Spleen (tissue), 11 donors: Measurements from ENCODE around the gene OPTN. TPM values are rescaled to one million over a fixed set of nuclear protein-coding genes. Genes with fewer than 3 reads are reported as not detected.

Source experiments
- DNase-seq: peaks from one replicate; pipeline ENCODE4 v3.0.0-alpha.2; 2020
- H3K27ac ChIP-seq, 8 donors: fragments of 200-600 bp; sonication (generic) in 7 of 8; 1 replicate in 4 of 8; 2 replicates in 4 of 8; pipeline versions ENCODE4 v1.5.0 to v1.8.0; 2016 to 2021; ENCODE audit warnings: inconsistent platforms in 4 of 8, mild to moderate bottlenecking in 4 of 8, moderate library complexity in 1 of 8
- H3K27me3 ChIP-seq, 7 donors: fragments of 200-600 bp; sonication (generic) in 6 of 7; replicated peaks in 1 of 7; 1 replicate in 4 of 7; 2 replicates in 3 of 7; pipeline versions ENCODE4 v1.5.0 to v1.8.0; 2016 to 2021; ENCODE audit warnings: inconsistent platforms in 3 of 7, mild to moderate bottlenecking in 1 of 7
- H3K36me3 ChIP-seq, 6 donors: fragments of 200-600 bp; sonication (generic) in 5 of 6; 1 replicate in 4 of 6; 2 replicates in 2 of 6; pipeline versions ENCODE4 v1.5.0 to v1.8.0; 2016 to 2021; ENCODE audit warnings: inconsistent platforms in 2 of 6
- H3K4me1 ChIP-seq, 6 donors: fragments of 200-600 bp; sonication (generic) in 5 of 6; 1 replicate in 3 of 6; 2 replicates in 3 of 6; pipeline versions ENCODE4 v1.5.0 to v1.8.0; 2016 to 2021; ENCODE audit warnings: inconsistent platforms in 3 of 6
- H3K4me3 ChIP-seq, 8 donors: fragments of 200-600 bp; sonication (generic) in 7 of 8; 1 replicate in 4 of 8; 2 replicates in 4 of 8; pipeline versions ENCODE4 v1.5.0 to v1.8.0; 2016 to 2021; ENCODE audit warnings: inconsistent platforms in 4 of 8, mild to moderate bottlenecking in 4 of 8, moderate library complexity in 2 of 8
- H3K9me3 ChIP-seq, 8 donors: fragments of 200-600 bp; sonication (generic) in 7 of 8; 1 replicate in 4 of 8; 2 replicates in 4 of 8; pipeline versions ENCODE4 v1.5.0 to v1.8.0; 2016 to 2021; ENCODE audit warnings: inconsistent platforms in 4 of 8
- POLR2A ChIP-seq, 3 donors: fragments of 450-650 bp; IDR thresholded peaks; one replicate each; pipeline ENCODE4 v1.5.1; 2017; ENCODE audit warnings: antibody characterized with exemption in 3 of 3, mild to moderate bottlenecking in 1 of 3
- POLR2AphosphoS5 ChIP-seq, 3 donors: sonication (generic); formaldehyde crosslinking; IDR thresholded peaks; one replicate each; pipeline ENCODE4 v1.5.1; 2017; ENCODE audit warnings: antibody characterized with exemption in 3 of 3
- WGBS, 5 donors: extraction: QIAGEN DNeasy Blood & Tissue Kit in 3 of 5; methylation state at CpG; one replicate each; pipeline versions ENCODE4 v1.1.5 to v1.1.7; 2013 to 2018; 5-methylcytosine and 5-hydroxymethylcytosine counted together
- intact Hi-C: fragments of 100-400 bp; cut with DNase I; formaldehyde crosslinking; loops from one replicate; pipeline ENCODE4 v1.15.0; 2023; ENCODE audit warnings: low total_unique reads
- polyA plus RNA-seq, 3 donors: library from polyadenylated mRNA; stranded (reverse); fragments of 200-250 nt; gene quantifications; one replicate each; pipeline ENCODE4 v1.2.1, GENCODE V29; 2013
- total RNA-seq, 7 donors: library from RNA; depleted of rRNA in 3 of 7; stranded (reverse); fragments of >200 nt in 3 of 7; fragmentation: NEBNext Ultra II Directional in 4 of 7; extraction: Animal tissue kit (Norgen Biotek cat#: 25700) in 4 of 7; gene quantifications; one replicate each; pipeline versions ENCODE4 v1.1.0 to v1.2.1, GENCODE V29; 2016 to 2021
- TF ChIP-seq, protein P1 (sequence below), 11 experiments: fragments of 200-600 bp in 7 of 11; fragments of 450-650 bp in 4 of 11; sonication (generic) in 4 of 11; IDR thresholded peaks in 8 of 11; conservative IDR thresholded peaks in 3 of 11; 1 replicate in 7 of 11; 2 replicates in 4 of 11; pipeline versions ENCODE4 v1.4.0 to v1.8.0; 2016 to 2021; ENCODE audit warnings: antibody characterized with exemption in 11 of 11, inconsistent platforms in 4 of 11, mild to moderate bottlenecking in 1 of 11
- donor health status: healthy with polysubstance abuse.
- donor health status: DM: no; HTN: no; CAD: no; lungs with moderate emphysema.
- donor health status: DM: no; HTN: no; CAD: no.
- donor health status: Bipolar disorder and iron deficiency.
- donor health status: healthy.
- donor health status: DM: no; HTN: no; CAD: no.
- donor health status: DM: yes; HTN: yes; CAD: no.

OPTN gene
- total and polyA plus RNA-seq, 10 donors: 17.2 to 73.7 (median 52.0) TPM

DNA sequence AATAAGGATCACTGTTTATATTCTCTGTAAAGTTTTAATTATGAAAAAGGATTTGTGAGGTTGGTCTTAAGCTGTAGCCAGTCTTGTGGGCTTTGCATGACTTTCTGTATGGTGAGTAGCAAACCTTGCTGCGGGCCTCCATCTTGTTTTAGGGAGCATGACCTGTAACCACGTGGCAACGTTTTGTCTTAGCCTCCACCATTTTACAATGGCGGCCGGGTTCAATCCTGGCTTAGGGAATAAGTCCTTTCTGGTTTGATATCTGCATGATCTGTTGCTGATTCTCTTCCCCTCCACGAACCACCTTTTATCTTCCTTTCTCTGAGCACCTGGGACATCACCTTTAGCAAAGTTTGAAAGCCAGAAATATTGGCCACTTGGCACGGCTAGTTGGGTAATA lies 32.5 kb upstream of the OPTN start:
- DNase-seq: no peak
- 83 to 93% (median 89%) methylated on average over 7 of the region's 7 CpGs for WGBS, 5 donors
- no peak overlapping the region for H3K27ac ChIP-seq
- no peaks in the 10 kb centered on the region for H3K36me3 ChIP-seq
- no peaks in the 10 kb centered on the region for H3K9me3 ChIP-seq
- no peak for TF ChIP-seq POLR2AphosphoS5 (IDR thresholded peaks at IDR 0.05)
- TF ChIP-seq POLR2A (IDR thresholded peaks at IDR 0.05): no peak
- TF ChIP-seq, protein P1, sequence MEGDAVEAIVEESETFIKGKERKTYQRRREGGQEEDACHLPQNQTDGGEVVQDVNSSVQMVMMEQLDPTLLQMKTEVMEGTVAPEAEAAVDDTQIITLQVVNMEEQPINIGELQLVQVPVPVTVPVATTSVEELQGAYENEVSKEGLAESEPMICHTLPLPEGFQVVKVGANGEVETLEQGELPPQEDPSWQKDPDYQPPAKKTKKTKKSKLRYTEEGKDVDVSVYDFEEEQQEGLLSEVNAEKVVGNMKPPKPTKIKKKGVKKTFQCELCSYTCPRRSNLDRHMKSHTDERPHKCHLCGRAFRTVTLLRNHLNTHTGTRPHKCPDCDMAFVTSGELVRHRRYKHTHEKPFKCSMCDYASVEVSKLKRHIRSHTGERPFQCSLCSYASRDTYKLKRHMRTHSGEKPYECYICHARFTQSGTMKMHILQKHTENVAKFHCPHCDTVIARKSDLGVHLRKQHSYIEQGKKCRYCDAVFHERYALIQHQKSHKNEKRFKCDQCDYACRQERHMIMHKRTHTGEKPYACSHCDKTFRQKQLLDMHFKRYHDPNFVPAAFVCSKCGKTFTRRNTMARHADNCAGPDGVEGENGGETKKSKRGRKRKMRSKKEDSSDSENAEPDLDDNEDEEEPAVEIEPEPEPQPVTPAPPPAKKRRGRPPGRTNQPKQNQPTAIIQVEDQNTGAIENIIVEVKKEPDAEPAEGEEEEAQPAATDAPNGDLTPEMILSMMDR (IDR thresholded peaks at IDR 0.05 in 8 of 11, conservative IDR thresholded peaks at IDR 0.05 in 3 of 11): no peak
- no peaks in the 10 kb centered on the region for H3K4me1 ChIP-seq
- intact Hi-C loops: no loop called here
- no peaks in the 10 kb centered on the region for H3K27me3 ChIP-seq
- no peak overlapping the region for H3K4me3 ChIP-seq

DNA sequence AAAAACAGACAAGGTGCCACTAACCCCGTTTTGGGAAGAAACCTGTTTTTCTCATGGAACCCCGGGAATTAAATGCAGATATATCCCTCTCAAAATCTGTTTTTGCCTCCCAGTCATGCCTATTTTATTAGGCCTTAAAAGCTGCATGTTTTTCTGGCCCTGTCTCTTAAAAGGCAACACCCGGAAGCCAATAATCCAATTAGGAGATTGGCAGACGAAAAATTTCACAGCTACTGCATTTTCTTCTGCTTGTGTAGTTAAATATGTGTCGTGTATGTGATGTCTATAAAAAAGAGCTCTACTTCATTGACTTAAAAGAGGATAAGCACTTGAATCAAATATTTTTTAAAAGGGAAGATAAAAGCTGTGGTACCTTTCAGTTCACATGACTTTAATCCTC lies 31.9 kb upstream of the OPTN start:
- Histone ChIP-seq H3K4me1 (no peaks in the 10 kb centered on the region), H3K27ac (no peak overlapping the region), H3K27me3 (no peaks in the 10 kb centered on the region), H3K9me3 (no peaks in the 10 kb centered on the region), H3K4me3 (no peak overlapping the region), H3K36me3 (no peaks in the 10 kb centered on the region)
- DNase-seq: no peak
- intact Hi-C loops: no loop called here
- 64 to 85% (median 78%) methylated on average over 5 of the region's 5 CpGs for WGBS, 5 donors
- TF ChIP-seq, protein P1 (IDR thresholded peaks at IDR 0.05 in 8 of 11, conservative IDR thresholded peaks at IDR 0.05 in 3 of 11): no peak
- no peak for TF ChIP-seq POLR2A (IDR thresholded peaks at IDR 0.05)
- no peak for TF ChIP-seq POLR2AphosphoS5 (IDR thresholded peaks at IDR 0.05)

DNA sequence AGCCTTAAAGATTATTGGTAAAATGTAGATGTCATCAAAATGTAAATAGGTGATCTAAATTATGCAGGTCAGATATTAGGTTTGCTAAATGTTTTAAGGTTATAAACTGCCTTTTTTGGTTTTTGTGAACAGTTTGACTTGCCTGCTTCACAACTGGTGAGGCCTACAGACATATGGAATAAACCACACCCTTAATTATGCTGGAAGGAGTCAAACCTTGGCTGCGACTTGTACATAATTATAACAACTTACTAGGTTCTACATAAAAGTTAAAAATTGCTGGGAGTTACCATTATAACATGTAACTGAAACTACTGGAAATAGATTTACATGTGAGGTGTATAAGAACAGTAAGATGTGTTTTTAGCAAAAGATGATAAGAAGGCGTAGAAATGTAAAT lies 31.5 kb upstream of the OPTN start:
- H3K4me3 ChIP-seq: no peak overlapping the region
- DNase-seq: no peak
- H3K9me3 ChIP-seq: no peaks in the 10 kb centered on the region
- H3K4me1 ChIP-seq: no peaks in the 10 kb centered on the region
- 91 to 98% (median 93%) methylated on average over 2 of the region's 2 CpGs for WGBS, 5 donors
- TF ChIP-seq, protein P1 (IDR thresholded peaks at IDR 0.05 in 8 of 11, conservative IDR thresholded peaks at IDR 0.05 in 3 of 11): no peak
- TF ChIP-seq POLR2AphosphoS5 (IDR thresholded peaks at IDR 0.05): no peak
- no peak for TF ChIP-seq POLR2A (IDR thresholded peaks at IDR 0.05)
- no peaks in the 10 kb centered on the region for H3K27me3 ChIP-seq
- no peak overlapping the region for H3K27ac ChIP-seq
- intact Hi-C loops: no loop called here
- H3K36me3 ChIP-seq: no peaks in the 10 kb centered on the region

DNA sequence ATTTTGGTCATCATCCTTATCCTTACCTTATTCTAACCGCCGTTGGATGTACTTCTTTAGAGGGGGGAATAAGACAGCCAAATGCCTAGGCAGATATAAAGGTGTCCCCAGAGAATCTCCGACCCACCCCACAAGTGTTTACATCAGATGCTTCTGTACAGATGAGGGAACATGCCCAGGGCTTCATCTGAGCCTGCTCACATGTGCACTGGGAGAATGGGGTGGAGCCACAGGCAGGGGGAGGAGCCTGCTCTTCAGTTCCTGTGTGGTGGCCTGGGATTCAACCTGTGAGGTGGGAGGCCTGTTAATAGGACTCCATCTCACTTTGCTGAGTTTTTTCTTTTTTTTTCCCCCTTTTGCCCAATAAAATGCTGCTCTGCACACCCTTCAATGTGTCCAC lies 27.6 kb upstream of the OPTN start:
- Histone ChIP-seq H3K36me3 (no peaks in the 10 kb centered on the region), H3K27ac (no peak overlapping the region), H3K4me3 (no peak overlapping the region), H3K4me1 (peaks cover 0 to 8% (median 0%) of the 10 kb centered on the region in 6 donors), H3K27me3 (peaks cover 0 to 20% (median 4%) of the 10 kb centered on the region in 7 donors), H3K9me3 (no peaks in the 10 kb centered on the region)
- TF ChIP-seq POLR2A (IDR thresholded peaks at IDR 0.05) (no peak), POLR2AphosphoS5 (IDR thresholded peaks at IDR 0.05) (no peak)
- TF ChIP-seq, protein P1 (IDR thresholded peaks at IDR 0.05 in 8 of 11, conservative IDR thresholded peaks at IDR 0.05 in 3 of 11): no peak
- no peak for DNase-seq
- 94 to 96% (median 95%) methylated on average over 3 of the region's 3 CpGs for WGBS, 5 donors
- intact Hi-C loops: no loop called here
